HepG2 (cell line): ENCODE results near the gene ZBTB44. TPM values are rescaled to one million over a fixed set of nuclear protein-coding genes. Genes with fewer than 3 reads are reported as not detected.

Experiments used
- CENPBD1 ChIP-seq: sonication (generic); formaldehyde crosslinking; IDR thresholded peaks from 2 replicates; pipeline ENCODE4 v1.8.0; 2022; ENCODE audit warnings: missing genetic modification reagents, low read depth, mild to moderate bottlenecking, borderline replicate concordance
- DBP ChIP-seq: sonication (generic); formaldehyde crosslinking; IDR thresholded peaks from 2 replicates; pipeline ENCODE4 v1.4.0; 2020; ENCODE audit warnings: missing genetic modification reagents; ENCODE audit errors: not compliant biosample characterization
- ELF1 ChIP-seq: sonication (generic); formaldehyde crosslinking; IDR thresholded peaks from 2 replicates; pipeline ENCODE4 v1.4.0; 2020; ENCODE audit warnings: missing genetic modification reagents
- HES4 ChIP-seq: sonication (generic); formaldehyde crosslinking; IDR thresholded peaks from 2 replicates; pipeline ENCODE4 v1.9.0; 2021; ENCODE audit warnings: mild to moderate bottlenecking, missing genetic modification reagents, borderline replicate concordance
- HNRNPH1 ChIP-seq: fragments of 200-400 bp; formaldehyde crosslinking; optimal IDR thresholded peaks from 2 replicates; pipeline ENCODE3; 2017; ENCODE audit warnings: mild to moderate bottlenecking, low read depth, low read length
- ISX ChIP-seq: sonication (generic); formaldehyde crosslinking; conservative IDR thresholded peaks from 2 replicates; pipeline ENCODE4 v1.5.0; 2020; ENCODE audit warnings: missing genetic modification reagents
- KDM4B ChIP-seq: sonication (generic); formaldehyde crosslinking; IDR thresholded peaks from 2 replicates; pipeline ENCODE4 v1.4.0; 2020; ENCODE audit warnings: missing genetic modification reagents
- MLLT10 ChIP-seq: sonication (generic); formaldehyde crosslinking; IDR thresholded peaks from 2 replicates; pipeline ENCODE4 v1.4.0; 2020; ENCODE audit warnings: missing genetic modification reagents
- MLX ChIP-seq: IDR thresholded peaks from 2 replicates; pipeline ENCODE4 v1.6.1; 2016
- MXI1 ChIP-seq: IDR thresholded peaks from 3 replicates; pipeline ENCODE4 v1.6.1; 2012; ENCODE audit warnings: low read depth, low read length, inconsistent platforms, borderline replicate concordance
- NR2F1 ChIP-seq, 2 experiments: fragments of 450-650 bp in 1 of 2; formaldehyde crosslinking in 1 of 2; IDR thresholded peaks; 2 replicates each; pipeline versions ENCODE4 v1.5.0 to v1.6.1; 2016 to 2020; ENCODE audit warnings: mild to moderate bottlenecking in 1 of 2, missing compliant biosample characterization in 1 of 2, missing genetic modification reagents in 1 of 2, moderate library complexity in 1 of 2
- PBX3 ChIP-seq: sonication (generic); formaldehyde crosslinking; IDR thresholded peaks from 2 replicates; pipeline ENCODE4 v1.8.1; 2023; ENCODE audit warnings: missing genetic modification reagents, inconsistent platforms, borderline replicate concordance
- RELA ChIP-seq: sonication (generic); formaldehyde crosslinking; IDR thresholded peaks from 2 replicates; pipeline ENCODE4 v1.4.0; 2020; ENCODE audit warnings: missing genetic modification reagents
- REPIN1 ChIP-seq: sonication (generic); formaldehyde crosslinking; IDR thresholded peaks from 2 replicates; pipeline ENCODE4 v1.8.0; 2022; ENCODE audit warnings: missing genetic modification reagents, low read depth, mild to moderate bottlenecking, borderline replicate concordance
- SCMH1 ChIP-seq: sonication (generic); formaldehyde crosslinking; IDR thresholded peaks from 2 replicates; pipeline ENCODE4 v1.9.0; 2021; ENCODE audit warnings: missing genetic modification reagents, mild to moderate bottlenecking, borderline replicate concordance
- SPEN ChIP-seq: sonication (generic); formaldehyde crosslinking; IDR thresholded peaks from 2 replicates; pipeline ENCODE4 v1.5.1; 2020; ENCODE audit warnings: low read depth, mild to moderate bottlenecking, missing genetic modification reagents
- TAF1 ChIP-seq: sonication (generic); formaldehyde crosslinking; IDR thresholded peaks from 2 replicates; pipeline ENCODE4 v1.4.0; 2020; ENCODE audit warnings: missing genetic modification reagents
- ZBTB21 ChIP-seq: sonication (generic); formaldehyde crosslinking; IDR thresholded peaks from 2 replicates; pipeline ENCODE4 v1.4.0; 2020; ENCODE audit warnings: missing genetic modification reagents
- ZBTB26 ChIP-seq: IDR thresholded peaks from 2 replicates; pipeline ENCODE4 v1.6.1; 2016; ENCODE audit warnings: missing compliant biosample characterization, missing genetic modification reagents, borderline replicate concordance
- ZC3H13 ChIP-seq: sonication (generic); formaldehyde crosslinking; IDR thresholded peaks from 2 replicates; pipeline ENCODE4 v1.8.1; 2023; ENCODE audit warnings: mild to moderate bottlenecking, missing genetic modification reagents, moderate library complexity
- ZGPAT ChIP-seq: IDR thresholded peaks from 2 replicates; pipeline ENCODE4 v1.6.1; 2016; ENCODE audit warnings: mild to moderate bottlenecking
- ZNF343 ChIP-seq: sonication (generic); formaldehyde crosslinking; IDR thresholded peaks from 2 replicates; pipeline ENCODE4 v1.4.0; 2020; ENCODE audit warnings: mild to moderate bottlenecking, missing genetic modification reagents
- ZNF441 ChIP-seq: sonication (generic); formaldehyde crosslinking; IDR thresholded peaks from 2 replicates; pipeline ENCODE4 v1.7.0; 2021; ENCODE audit warnings: missing genetic modification reagents, borderline replicate concordance
- ZNF703 ChIP-seq: sonication (generic); formaldehyde crosslinking; IDR thresholded peaks from 2 replicates; pipeline ENCODE4 v1.5.1; 2020; ENCODE audit warnings: missing genetic modification reagents, mild to moderate bottlenecking, moderate library complexity, borderline replicate concordance
- ZNF775 ChIP-seq: sonication (generic); formaldehyde crosslinking; IDR thresholded peaks from 2 replicates; pipeline ENCODE4 v1.4.0; 2020; ENCODE audit warnings: missing genetic modification reagents, mild to moderate bottlenecking, moderate library complexity, borderline replicate concordance
- ZNF781 ChIP-seq: sonication (generic); formaldehyde crosslinking; IDR thresholded peaks from 2 replicates; pipeline ENCODE4 v1.5.1; 2020; ENCODE audit warnings: borderline replicate concordance, mild to moderate bottlenecking, missing genetic modification reagents; ENCODE audit errors: not compliant biosample characterization
- polyA plus RNA-seq, 8 experiments: library from polyadenylated mRNA; depleted of rRNA in 3 of 8; stranded (reverse) in 7 of 8; unstranded in 1 of 8; fragments of >200 nt; fragmentation: Illumina TruSeq in 4 of 8; extraction: Trizol in 4 of 8; gene quantifications; 2 replicates each; pipeline versions ENCODE4 v1.2.1 to v1.2.3, GENCODE V29; 2011 to 2016; ENCODE audit warnings: low read depth in 4 of 8, missing spikeins in 1 of 8, mixed read lengths in 1 of 8; ENCODE audit not compliant: insufficient read depth in 1 of 8
- total RNA-seq, 5 experiments: library from RNA; depleted of rRNA; stranded (reverse); fragments of >200 nt; fragmentation: Illumina TruSeq; extraction: Trizol; gene quantifications; 2 replicates each; pipeline ENCODE4 v1.2.3, GENCODE V29; 2016; ENCODE audit warnings: low read depth in 1 of 5

The ZBTB44 gene
- total and polyA plus RNA-seq, 2 of the 13 experiments (the other 11 are each of a cell fraction or from before 2014, with no cell fraction given), result 22.8 to 23.6 TPM

- TF ChIP-seq ZNF781 (CRISPR knock-in tag) (no peak), CENPBD1 (CRISPR knock-in tag) (no peak), SPEN (CRISPR knock-in tag) (no peak), MLLT10 (CRISPR knock-in tag) (no peak), ISX (CRISPR knock-in tag) (no peak), ZNF775 (CRISPR knock-in tag) (no peak), KDM4B (no peak), ZC3H13 (CRISPR knock-in tag) (no peak), TAF1 (CRISPR knock-in tag) (0 out of 2 replicates have a peak, but pooled peaks have one; percentile 15), RELA (CRISPR knock-in tag) (no peak), ZBTB21 (CRISPR knock-in tag) (no peak), PBX3 (CRISPR knock-in tag) (no peak), DBP (CRISPR knock-in tag) (no peak), ZNF343 (CRISPR knock-in tag) (no peak), ELF1 (CRISPR knock-in tag) (no peak), HES4 (no peak), ZBTB26 (CRISPR knock-in tag) (no peak), SCMH1 (CRISPR knock-in tag) (no peak), ZNF703 (no peak), MLX (CRISPR knock-in tag) (no peak), MXI1 (no peak), REPIN1 (no peak), NR2F1 (CRISPR knock-in tag; IDR thresholded peaks at IDR 0.05) (no peak), ZGPAT (CRISPR knock-in tag) (no peak), HNRNPH1 (no peak), ZNF441 (CRISPR knock-in tag) (no peak)
Measured at GRCh38 chr11:130192845-130193267, 121.9 kb downstream of the ZBTB44 start (continued).
